ENCODE data around the gene ZIC1.

ZIC1 gene

DNA sequence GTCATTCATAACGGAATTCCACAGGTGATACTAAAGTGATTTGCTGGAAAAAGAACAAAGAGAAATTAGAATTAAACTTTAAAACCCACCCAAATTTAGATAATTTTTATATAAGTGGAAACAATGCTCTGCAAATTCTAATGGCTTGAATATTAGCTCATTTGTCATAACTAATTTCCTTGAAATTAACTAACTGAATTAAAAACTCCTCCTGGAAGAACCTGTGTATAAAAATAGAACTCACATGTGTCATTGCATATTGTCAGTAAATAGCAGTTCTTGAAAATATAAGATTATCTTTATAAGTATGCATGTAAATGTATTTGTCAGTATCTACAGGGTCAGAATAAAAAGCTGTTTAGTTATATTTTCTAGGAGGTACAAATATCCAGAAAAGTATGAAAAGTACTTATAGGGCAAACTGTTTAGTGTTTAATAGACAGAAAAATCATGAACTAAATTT lies 16.3 kb downstream of the ZIC1 start:
- Histone ChIP-seq H3K4me3 (replicated peaks; ENCODE audit: low read depth, low read length) (no peak overlapping the region), H3K36me3 (ENCODE audit: control insufficient read depth, insufficient read depth, low read length) (no peaks in the 10 kb centered on the region), H3K27me3 (replicated peaks; ENCODE audit: control insufficient read depth, insufficient read depth, low read length) (no peaks in the 10 kb centered on the region)
- TF ChIP-seq, protein P1, sequence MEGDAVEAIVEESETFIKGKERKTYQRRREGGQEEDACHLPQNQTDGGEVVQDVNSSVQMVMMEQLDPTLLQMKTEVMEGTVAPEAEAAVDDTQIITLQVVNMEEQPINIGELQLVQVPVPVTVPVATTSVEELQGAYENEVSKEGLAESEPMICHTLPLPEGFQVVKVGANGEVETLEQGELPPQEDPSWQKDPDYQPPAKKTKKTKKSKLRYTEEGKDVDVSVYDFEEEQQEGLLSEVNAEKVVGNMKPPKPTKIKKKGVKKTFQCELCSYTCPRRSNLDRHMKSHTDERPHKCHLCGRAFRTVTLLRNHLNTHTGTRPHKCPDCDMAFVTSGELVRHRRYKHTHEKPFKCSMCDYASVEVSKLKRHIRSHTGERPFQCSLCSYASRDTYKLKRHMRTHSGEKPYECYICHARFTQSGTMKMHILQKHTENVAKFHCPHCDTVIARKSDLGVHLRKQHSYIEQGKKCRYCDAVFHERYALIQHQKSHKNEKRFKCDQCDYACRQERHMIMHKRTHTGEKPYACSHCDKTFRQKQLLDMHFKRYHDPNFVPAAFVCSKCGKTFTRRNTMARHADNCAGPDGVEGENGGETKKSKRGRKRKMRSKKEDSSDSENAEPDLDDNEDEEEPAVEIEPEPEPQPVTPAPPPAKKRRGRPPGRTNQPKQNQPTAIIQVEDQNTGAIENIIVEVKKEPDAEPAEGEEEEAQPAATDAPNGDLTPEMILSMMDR (IDR thresholded peaks at IDR 0.05; ENCODE audit: insufficient read depth, low read length, poor library complexity, severe bottlenecking), result no peak
- no peak for DNase-seq (ENCODE audit: extremely low read depth, insufficient read length)

GRCh38 chr3:147426931-147427330 lies 17.8 kb downstream of the ZIC1 start:
- no peak overlapping the region for H3K4me3 ChIP-seq (replicated peaks; ENCODE audit: low read depth, low read length)
- TF ChIP-seq, protein P1 (IDR thresholded peaks at IDR 0.05; ENCODE audit: insufficient read depth, low read length, poor library complexity, severe bottlenecking), result no peak
- no peaks in the 10 kb centered on the region for H3K36me3 ChIP-seq (ENCODE audit: control insufficient read depth, insufficient read depth, low read length)
- DNase-seq (ENCODE audit: extremely low read depth, insufficient read length), result no peak
- no peaks in the 10 kb centered on the region for H3K27me3 ChIP-seq (replicated peaks; ENCODE audit: control insufficient read depth, insufficient read depth, low read length)

DNA sequence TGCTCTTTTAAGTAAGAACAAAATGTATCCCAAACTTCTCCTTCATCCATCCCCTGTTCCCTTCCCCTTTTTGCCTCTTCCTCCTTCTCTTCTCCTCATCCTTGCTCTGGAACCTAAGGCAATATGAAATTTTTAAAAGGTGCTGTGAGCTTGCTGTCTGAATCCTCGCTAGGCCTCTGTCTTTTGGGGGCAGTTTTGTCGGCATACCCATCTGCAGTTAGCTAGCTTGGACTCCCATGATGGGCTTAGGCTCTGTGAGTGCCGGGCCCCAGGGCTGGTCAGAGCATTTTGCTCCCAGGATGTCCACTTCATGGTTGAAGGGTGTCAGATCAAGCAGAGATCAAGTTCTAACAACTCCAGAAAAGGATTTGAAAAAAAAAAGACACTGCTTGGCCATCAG lies 18.6 kb downstream of the ZIC1 start:
- no peak overlapping the region for H3K4me3 ChIP-seq (replicated peaks; ENCODE audit: low read depth, low read length)
- TF ChIP-seq, protein P1 (IDR thresholded peaks at IDR 0.05; ENCODE audit: insufficient read depth, low read length, poor library complexity, severe bottlenecking), result no peak
- H3K36me3 ChIP-seq (ENCODE audit: control insufficient read depth, insufficient read depth, low read length), result no peaks in the 10 kb centered on the region
- no peak for DNase-seq (ENCODE audit: extremely low read depth, insufficient read length)
- H3K27me3 ChIP-seq (replicated peaks; ENCODE audit: control insufficient read depth, insufficient read depth, low read length), result no peaks in the 10 kb centered on the region

- no peaks in the 10 kb centered on the region for H3K36me3 ChIP-seq (ENCODE audit: control insufficient read depth, insufficient read depth, low read length)
- H3K27me3 ChIP-seq (replicated peaks; ENCODE audit: control insufficient read depth, insufficient read depth, low read length), result no peaks in the 10 kb centered on the region
Measured at GRCh38 chr3:147428326-147428725, 19.2 kb downstream of the ZIC1 start.

DNA sequence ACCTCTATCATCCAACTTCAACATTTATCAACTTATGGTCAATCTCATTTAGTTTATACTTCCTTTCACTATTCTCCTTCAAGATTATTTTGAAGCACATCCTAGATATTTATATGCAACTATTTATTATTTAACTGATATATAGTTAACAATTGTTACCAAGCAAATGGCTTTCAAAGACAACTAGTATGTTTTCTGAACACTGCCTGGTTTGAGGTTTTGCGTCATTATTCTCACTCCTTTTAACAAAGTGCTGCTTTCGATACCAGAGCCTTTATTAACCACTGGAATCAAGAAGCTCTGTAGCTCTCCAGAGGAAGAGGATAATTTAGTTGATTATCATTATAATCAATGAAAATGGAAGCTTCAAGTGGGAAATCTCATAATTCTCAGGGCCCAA lies 19.6 kb downstream of the ZIC1 start:
- no peaks in the 10 kb centered on the region for H3K36me3 ChIP-seq (ENCODE audit: control insufficient read depth, insufficient read depth, low read length)
- no peaks in the 10 kb centered on the region for H3K27me3 ChIP-seq (replicated peaks; ENCODE audit: control insufficient read depth, insufficient read depth, low read length)
- TF ChIP-seq, protein P1 (IDR thresholded peaks at IDR 0.05; ENCODE audit: insufficient read depth, low read length, poor library complexity, severe bottlenecking), result no peak
- DNase-seq (ENCODE audit: extremely low read depth, insufficient read length), result no peak
- H3K4me3 ChIP-seq (replicated peaks; ENCODE audit: low read depth, low read length), result no peak overlapping the region

More at GRCh38 chr3:147428326-147428725, 19.2 kb downstream of the ZIC1 start:
- DNase-seq (ENCODE audit: extremely low read depth, insufficient read length), result no peak
- TF ChIP-seq, protein P1 (IDR thresholded peaks at IDR 0.05; ENCODE audit: insufficient read depth, low read length, poor library complexity, severe bottlenecking), result no peak
- H3K4me3 ChIP-seq (replicated peaks; ENCODE audit: low read depth, low read length), result no peak overlapping the region

GRCh38 chr3:147431751-147432150 lies 22.6 kb downstream of the ZIC1 start:
- Histone ChIP-seq H3K4me3 (replicated peaks; ENCODE audit: low read depth, low read length) (no peak overlapping the region), H3K36me3 (ENCODE audit: control insufficient read depth, insufficient read depth, low read length) (no peaks in the 10 kb centered on the region), H3K27me3 (replicated peaks; ENCODE audit: control insufficient read depth, insufficient read depth, low read length) (no peaks in the 10 kb centered on the region)
- TF ChIP-seq, protein P1 (IDR thresholded peaks at IDR 0.05; ENCODE audit: insufficient read depth, low read length, poor library complexity, severe bottlenecking), result no peak
- DNase-seq (ENCODE audit: extremely low read depth, insufficient read length), result no peak

All from GM06990 (cell line).